Stimulated activated CD4-positive, alpha-beta T cell treated with anti-CD3 and anti-CD28 coated beads, Interleukin-2, amount 100 ng/mL, for 48 hours (primary cell): ENCODE results near the gene RNF112.
"Not testable (repeated sequence)": the region's sequence is repeated elsewhere in the genome, so short reads cannot be mapped to it uniquely, and the experiment has no call there.

ENCODE experiments used
- DNase-seq, 2 donors: peaks; one replicate each; pipeline ENCODE4 v3.0.0-alpha.2; 2020

RNF112 gene

DNA sequence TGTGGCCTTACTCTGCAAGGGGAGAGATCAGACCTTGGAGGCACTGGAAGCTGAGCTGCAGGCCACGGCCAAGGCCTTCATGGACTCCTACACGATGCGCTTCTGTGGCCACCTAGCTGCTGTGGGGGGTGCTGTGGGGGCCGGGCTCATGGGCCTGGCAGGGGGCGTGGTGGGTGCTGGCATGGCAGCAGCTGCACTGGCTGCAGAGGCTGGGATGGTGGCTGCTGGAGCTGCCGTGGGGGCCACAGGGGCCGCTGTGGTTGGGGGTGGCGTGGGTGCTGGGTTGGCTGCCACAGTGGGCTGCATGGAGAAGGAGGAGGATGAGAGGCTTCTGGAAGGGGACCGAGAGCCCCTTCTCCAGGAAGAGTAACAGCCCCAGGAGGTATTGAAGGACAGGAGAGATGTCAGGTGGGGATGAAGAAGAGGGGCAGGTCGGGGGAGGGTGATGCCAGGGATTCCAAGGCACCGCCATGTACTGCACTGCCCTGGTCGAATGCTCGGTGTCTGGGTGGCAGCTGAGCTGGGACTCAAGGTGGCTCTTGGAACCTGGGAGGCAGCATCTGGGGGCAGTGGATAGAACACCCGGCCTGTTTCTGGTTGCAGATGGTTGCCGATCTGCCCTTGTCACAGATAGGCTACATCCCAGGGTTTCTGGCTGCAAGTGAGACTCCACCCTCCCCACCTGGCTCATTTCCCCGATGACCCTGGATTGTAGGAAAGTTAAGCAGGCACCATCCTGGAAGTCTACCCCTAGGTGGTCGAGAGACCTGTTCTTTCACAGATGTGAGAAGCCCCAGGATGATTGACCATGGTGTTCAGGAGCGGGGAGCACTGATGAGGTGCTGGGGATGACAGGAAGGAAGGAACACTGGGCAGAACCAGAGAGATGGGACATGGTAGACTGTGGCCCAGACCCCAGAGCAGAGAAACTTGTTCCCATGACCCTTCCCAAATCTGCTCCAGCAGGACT lies 5.1 kb downstream of the RNF112 start:
- no peak for DNase-seq

GRCh38 chr17:19417611-19418010 lies 6.6 kb downstream of the RNF112 start:
- no peak for DNase-seq

DNA sequence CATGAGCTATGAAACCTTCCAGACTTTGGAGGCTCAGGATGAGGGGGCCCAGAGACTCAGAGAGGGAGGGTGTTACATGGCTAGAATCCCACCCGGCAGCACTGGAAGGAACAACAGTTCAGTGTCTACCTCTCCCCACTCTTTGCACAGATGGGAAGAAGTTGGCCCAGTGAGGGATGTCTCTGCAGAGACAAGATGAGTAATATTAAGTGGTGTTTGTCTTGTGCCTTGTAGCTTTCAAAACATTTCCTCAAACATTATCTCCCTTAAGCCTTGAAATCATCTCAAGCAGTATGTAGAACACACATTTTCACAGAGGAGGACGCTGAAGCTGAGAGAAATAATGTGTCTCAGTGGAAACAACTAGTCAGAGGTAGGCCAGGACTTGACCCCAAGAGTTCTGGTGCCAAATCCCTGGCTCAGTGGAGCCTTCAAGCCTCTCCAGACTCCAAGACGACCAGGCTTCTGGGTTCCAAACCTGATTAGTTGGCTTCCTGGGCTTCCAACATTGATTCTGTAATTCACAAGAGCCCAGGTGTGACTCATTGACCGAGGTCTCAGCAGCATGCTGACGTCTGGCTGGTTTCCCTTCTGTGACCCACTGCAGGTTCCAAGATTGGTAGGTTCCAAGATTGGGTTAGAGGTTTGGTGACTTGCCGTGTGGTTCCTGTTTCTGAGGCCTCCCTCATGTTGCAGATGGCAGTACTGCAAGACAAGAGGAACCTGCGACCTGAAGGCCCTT lies 7.4 kb downstream of the RNF112 start:
- no peak for DNase-seq

- no peak for DNase-seq
These were observed 10.2 kb downstream of the RNF112 start for GRCh38 chr17:19421219-19421618.

GRCh38 chr17:19421926-19422325 lies 10.9 kb downstream of the RNF112 start:
- no peak for DNase-seq

GRCh38 chr17:19424934-19425868 lies 14.2 kb downstream of the RNF112 start:
- no peak for DNase-seq

- DNase-seq = no peak
These were observed 15.6 kb downstream of the RNF112 start for GRCh38 chr17:19426631-19427030.

- DNase-seq = no peak
These were observed 20.7 kb downstream of the RNF112 start for GRCh38 chr17:19431691-19432090.

DNA sequence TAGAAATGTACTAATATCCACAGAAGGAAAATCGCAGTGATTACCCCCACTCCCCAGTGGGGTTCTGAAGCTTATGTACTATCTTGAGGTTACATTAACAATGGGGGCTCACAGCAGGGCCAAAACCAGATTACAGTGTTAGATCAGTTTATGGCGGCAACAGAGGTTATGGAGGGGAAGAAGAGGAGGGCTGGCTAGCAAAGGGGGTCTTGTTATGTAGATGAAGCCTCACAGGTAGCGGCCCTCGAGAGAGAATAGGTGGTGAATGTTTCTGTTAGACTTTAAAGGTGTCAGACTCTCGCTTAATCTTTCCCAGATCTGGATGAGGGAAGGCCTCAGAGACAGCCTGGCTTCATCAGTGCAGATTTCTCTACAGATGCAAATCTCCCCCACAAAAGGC lies 22.2 kb downstream of the RNF112 start:
- DNase-seq = no peak

GRCh38 chr17:19433727-19434340 lies 22.8 kb downstream of the RNF112 start:
- no peak for DNase-seq

DNA sequence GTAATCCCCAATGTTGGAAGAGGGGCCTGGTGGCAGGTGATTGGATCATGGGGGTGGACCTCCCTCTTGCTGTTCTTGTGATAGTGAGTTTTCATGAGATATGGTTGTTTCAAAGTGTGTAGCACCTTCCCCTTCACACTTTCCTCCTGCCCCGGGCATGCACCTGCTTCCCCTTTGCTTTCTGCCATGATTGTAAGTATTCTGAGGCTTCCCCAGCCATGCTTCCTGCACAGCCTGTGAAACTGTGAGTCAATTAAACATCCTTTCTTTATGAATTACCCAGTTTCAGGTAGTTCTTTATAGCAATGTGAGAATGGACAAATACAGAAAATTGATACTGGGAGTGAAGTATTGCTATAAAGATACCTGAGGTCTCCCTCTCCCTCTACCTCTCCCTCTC lies 29.4 kb downstream of the RNF112 start:
- DNase-seq = no peak

GRCh38 chr17:19441288-19441687 lies 30.3 kb downstream of the RNF112 start:
- DNase-seq = not testable (repeated sequence)

GRCh38 chr17:19442731-19443130 lies 31.7 kb downstream of the RNF112 start:
- no peak for DNase-seq

- DNase-seq = no peak
These were observed 32.1 kb downstream of the RNF112 start for GRCh38 chr17:19443148-19443547.

- no peak for DNase-seq
These were observed 34.1 kb downstream of the RNF112 start for GRCh38 chr17:19445105-19445504.

GRCh38 chr17:19446577-19446976 lies 35.5 kb downstream of the RNF112 start:
- DNase-seq = not testable (repeated sequence)

DNA sequence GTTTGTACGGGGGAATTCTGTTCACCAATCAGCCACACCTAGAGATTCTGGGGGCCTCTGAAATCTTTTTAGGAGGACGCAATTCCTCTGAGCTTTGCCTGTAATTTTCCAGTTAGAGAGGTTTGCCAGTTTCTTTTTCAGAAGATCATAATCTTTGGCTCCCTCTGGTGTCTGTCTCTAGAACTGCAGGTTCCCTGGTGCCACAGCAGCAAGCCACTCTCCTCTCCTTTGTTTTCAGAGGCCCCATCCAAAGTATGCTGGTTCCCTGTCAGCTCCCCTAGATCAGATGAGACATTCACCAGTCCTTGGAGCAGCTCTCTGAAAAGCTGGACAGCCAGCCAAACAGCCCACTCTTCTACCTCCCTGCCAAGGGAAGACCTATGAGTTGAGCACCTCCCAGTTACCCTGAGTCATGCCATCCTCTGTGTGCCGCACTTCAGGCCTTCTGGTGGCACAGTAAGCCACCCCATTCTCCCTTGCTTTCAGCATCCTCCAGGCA lies 36.1 kb downstream of the RNF112 start:
- peak; percentile 69 to 78 for DNase-seq

DNA sequence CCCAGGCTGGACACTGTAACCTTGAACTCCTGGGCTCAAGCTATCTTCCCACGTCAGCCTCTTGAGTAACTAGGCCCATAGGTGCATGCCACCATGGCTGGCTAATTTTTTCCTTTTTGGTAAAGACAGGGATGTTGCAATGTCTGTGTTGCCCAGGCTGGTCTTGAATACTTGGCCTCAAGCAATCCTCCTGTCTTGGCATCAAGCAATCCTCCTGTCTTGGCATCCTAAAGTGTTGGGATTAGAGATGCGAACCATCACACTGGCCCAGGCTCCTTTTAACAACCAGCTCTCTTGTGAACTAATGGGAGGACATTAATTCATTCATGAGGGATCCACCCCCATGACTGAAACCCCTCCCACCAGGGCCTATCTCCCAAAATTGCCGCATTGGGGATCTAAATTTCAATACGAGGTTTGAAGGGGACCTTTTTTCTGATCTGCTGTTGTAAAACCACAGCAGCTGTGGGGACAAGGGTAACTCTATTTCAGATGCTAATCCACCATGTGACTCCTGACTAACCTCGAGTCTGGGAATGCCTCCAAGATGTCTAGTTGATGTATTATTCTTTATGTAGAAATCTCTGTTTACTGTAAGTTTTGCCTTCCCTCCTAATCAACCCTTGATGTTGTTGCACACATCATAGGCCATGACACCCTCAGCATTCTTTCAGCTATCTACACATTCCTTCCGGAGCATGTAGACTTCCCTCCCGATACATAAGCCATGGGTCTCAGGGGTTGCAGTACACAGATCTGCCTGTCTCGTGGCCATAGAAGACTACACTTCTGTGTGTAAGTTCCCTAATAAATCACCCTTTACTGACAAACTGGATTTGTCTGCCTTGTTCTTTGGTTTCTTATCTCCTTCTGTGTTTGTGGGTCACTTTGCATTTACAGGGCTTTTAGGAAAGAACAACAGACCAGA lies 37.6 kb downstream of the RNF112 start:
- no peak for DNase-seq

DNA sequence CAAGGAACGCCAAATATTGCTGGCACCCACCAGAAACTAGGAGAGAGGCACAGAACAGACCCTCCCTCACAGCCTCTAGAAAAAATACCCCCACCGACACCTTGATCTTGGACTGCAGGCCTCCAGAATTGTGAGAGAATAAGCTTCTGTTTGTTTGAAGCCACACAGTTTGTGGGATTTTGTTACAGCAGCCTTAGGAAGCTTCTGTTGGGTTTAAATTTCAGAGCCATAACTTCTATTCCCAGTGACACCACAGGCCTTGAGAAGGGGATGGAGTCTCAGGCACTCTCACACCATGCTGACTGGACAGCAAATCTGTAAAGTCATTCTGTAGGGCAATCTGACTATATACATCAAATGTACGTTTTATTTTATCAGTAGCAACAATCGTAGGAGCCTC lies 38.6 kb downstream of the RNF112 start:
- DNase-seq = no peak

DNA sequence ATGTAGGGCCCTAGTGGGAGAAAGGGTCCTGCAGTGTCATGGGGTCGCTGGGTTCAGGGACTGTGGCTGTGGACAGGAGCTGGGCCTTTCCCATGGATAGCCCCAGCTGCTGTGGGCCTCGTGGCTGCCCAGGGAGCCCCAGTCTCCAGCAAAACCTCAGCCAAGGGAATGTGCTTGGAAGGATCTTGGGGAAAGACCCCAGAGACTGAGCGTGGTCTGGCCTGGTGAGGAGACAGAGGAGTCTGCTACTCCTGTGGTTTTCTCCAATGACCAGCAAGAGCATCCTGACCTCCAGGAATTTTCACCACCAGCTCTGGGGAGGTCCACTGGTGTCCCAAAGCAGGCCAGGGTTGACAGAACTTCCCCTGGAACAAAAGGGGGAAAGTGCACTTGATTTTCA lies 42.3 kb downstream of the RNF112 start:
- DNase-seq = no peak

DNA sequence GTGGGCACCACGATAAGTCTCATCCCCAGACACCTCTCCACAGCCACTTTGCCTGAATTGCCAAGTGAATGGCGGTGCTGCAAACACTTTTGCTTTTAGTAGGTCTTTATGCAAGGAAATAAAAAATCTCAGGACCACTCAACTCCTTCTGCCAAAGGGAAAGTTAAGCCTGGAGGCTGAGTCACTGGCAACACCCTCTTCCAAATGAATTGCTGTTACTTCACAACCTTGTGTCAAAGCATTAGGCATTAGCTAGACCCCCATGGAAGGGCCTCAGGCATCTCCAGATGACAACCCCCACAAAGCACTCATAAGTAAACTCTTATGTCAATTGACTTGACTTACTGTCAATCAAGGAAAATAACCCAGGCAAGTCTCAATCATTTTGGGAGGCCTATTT lies 43.0 kb downstream of the RNF112 start:
- no peak for DNase-seq
